ENCODE measurements around the gene AQP2. TPM values are rescaled to one million over a fixed set of nuclear protein-coding genes. Genes with fewer than 3 reads are reported as not detected.

Gene AQP2
- total RNA-seq, 2 donors from 2014 or later, result not detected

DNA sequence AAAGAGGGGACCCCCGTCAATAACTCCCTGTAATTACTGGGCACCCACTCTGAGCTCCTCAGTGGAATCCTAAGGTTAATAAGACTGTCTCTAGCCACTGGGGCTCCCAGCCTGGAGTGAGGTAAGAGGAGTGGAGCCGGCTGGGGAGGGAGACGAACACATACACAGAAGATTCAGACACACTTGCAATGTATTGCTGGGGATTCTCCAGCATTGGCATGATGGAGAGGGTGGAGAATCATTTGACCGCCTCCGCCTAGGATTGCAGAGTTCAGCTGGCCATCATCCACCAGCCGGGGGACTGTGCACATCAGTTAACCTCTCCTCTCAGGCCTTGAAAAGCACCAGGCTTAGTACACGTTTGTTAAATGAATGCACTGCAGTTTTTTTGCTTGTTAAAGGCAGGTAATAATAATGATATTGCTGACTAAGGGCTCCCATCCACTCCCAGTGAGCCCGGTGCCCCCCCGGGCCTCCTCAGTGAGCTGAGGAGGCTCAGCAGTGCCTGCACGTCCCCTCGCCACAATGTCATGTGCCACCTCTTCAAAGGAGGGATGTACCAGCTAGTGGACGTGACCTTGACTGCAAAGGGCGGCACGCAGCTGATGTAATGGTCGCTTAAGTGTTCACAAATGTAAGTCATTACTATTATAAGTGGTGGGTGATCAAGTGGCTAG is 26.5 kb upstream of the AQP2 start:
- no peaks in the 10 kb centered on the region for H3K36me3 Mint-ChIP-seq
- no peak for ATAC-seq
- no peak overlapping the region for H3K4me3 Mint-ChIP-seq
- H3K9me3 Mint-ChIP-seq, result no peaks in the 10 kb centered on the region
- H3K27me3 Mint-ChIP-seq, result peaks cover 0 to 15% of the 10 kb centered on the region in 2 donors
- no peaks in the 10 kb centered on the region for H3K4me1 Mint-ChIP-seq (ENCODE audit: low read depth in 2 of 2)
- no peak overlapping the region for H3K27ac Mint-ChIP-seq
- DNase-seq (ENCODE audit: low spot score), result no peak

DNA sequence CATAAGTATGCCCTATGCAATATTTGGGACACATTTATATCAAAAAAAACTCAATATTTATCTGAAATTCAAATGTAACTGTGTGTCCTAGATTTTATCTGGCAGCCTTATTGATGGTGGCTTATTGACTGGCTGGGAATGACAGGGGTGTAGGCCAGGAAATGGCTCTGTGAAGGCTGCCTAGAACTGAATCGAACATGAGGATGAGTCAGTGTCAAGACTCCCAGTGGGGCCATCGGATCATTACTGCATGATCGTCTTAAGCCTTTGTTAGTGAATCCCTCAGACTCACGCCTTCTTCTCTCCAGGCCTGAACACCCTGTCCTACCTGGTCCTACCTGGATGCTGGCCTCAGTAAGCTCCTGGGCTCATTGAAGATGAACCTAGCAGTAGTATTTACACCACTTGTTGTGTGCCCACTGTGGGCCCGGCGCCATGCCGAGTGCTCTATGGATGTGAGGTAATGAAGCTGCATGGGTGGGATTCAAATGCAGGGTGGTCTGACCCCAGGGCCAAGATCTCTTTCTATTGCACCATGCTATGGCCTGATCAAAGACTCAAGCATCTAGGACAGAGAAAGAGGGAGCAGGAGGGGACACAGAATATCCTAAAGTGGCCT is 25.8 kb upstream of the AQP2 start:
- Mint-ChIP-seq H3K27ac (no peak overlapping the region), H3K9me3 (no peaks in the 10 kb centered on the region), H3K4me3 (no peak overlapping the region), H3K4me1 (ENCODE audit: low read depth in 2 of 2) (no peaks in the 10 kb centered on the region), H3K27me3 (peaks cover 3 to 22% of the 10 kb centered on the region in 2 donors), H3K36me3 (no peaks in the 10 kb centered on the region)
- ATAC-seq (no peak), DNase-seq (ENCODE audit: low spot score) (no peak)

DNA sequence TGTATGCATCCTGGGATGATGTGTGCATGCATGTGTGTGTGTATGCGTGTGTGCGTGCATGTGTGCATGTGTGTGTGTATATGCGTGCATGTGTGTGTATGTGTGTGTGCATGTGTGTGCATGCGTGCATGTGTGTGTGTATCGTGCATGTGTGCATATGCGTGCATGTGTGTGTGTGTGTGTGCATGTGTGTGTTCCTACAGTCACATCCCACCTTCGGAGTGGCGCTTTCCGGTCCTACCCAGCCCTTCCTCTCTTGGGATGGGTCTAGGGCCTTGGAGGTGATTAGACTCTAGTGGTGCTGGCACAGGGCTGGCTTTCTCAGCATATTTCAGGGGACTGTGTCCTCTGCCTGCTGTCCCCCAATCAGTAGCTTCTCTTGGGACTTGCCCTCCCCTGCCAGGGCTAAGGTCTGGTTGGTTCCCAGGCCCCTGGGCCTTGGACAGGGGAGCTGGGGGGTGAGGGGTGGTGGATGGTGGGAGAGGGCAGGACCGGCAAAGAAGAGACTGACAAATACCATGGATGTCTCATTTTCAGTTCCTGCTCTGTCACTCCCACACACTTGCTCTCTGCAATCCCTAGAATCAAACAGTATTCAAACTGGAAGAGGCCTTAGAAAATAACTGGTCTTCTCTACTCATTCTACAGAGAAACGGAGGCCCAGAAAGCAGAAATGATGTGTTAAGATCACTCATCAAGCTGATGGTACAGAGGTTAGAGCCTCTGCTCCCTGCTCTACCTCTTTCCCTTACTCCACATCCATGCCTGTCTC is 24.9 kb upstream of the AQP2 start:
- Mint-ChIP-seq H3K27me3 (peaks cover 5 to 26% of the 10 kb centered on the region in 2 donors), H3K9me3 (no peaks in the 10 kb centered on the region), H3K4me3 (no peak overlapping the region), H3K27ac (no peak overlapping the region), H3K36me3 (no peaks in the 10 kb centered on the region), H3K4me1 (ENCODE audit: low read depth in 2 of 2) (no peaks in the 10 kb centered on the region)
- DNase-seq (ENCODE audit: low spot score), result no peak
- peak in 1 of 2 donors; percentile 11 for ATAC-seq

DNA sequence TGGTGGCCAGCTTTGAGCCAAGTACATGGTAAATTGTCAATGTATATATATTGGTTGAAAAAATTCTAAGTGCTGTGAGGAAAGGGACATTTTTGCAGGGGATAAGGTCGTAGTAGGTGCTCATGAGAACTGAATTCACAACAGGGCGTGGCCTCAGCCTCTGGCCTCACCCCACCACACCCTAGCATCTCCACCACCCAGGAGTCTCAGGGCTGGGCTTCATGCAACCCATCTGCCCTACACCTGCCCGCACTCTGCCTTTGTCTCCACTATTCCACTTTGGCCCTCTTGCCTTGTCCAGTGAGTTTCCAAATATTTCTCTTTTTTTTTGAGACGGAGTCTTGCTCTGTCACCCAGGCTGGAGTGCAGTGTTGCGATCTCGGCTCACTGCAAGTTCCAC is 22.1 kb upstream of the AQP2 start:
- Mint-ChIP-seq H3K4me3 (no peak overlapping the region), H3K36me3 (no peaks in the 10 kb centered on the region), H3K9me3 (no peaks in the 10 kb centered on the region), H3K27me3 (peaks cover 5 to 10% of the 10 kb centered on the region in 2 donors), H3K4me1 (ENCODE audit: low read depth in 2 of 2) (no peaks in the 10 kb centered on the region), H3K27ac (no peak overlapping the region)
- DNase-seq (ENCODE audit: low spot score), result no peak
- ATAC-seq, result no peak

DNA sequence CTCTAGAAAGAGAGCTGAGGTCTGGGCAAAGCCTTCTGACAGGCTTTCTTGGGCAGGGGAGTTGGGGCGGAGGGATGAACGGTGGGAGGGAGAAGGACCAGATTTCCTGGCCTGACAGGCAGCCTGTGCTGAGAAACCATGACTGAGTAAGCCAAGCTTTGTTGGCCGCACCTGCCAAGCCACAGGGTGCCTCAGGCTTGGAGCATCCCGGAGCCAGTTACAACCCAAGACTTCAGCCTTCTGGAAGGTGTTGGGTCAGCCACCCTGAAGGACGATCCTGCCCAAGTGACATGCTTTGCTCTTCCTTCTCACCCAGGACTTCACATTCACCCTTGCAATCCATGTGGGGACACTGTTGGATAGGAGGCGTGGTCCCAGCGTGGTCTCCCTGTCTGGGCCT is 21.0 kb upstream of the AQP2 start:
- ATAC-seq, result no peak
- Mint-ChIP-seq H3K27ac (no peak overlapping the region), H3K9me3 (no peaks in the 10 kb centered on the region), H3K27me3 (peaks cover 7 to 14% of the 10 kb centered on the region in 2 donors), H3K4me1 (ENCODE audit: low read depth in 2 of 2) (no peaks in the 10 kb centered on the region), H3K36me3 (no peaks in the 10 kb centered on the region), H3K4me3 (no peak overlapping the region)
- DNase-seq (ENCODE audit: low spot score), result no peak

DNA sequence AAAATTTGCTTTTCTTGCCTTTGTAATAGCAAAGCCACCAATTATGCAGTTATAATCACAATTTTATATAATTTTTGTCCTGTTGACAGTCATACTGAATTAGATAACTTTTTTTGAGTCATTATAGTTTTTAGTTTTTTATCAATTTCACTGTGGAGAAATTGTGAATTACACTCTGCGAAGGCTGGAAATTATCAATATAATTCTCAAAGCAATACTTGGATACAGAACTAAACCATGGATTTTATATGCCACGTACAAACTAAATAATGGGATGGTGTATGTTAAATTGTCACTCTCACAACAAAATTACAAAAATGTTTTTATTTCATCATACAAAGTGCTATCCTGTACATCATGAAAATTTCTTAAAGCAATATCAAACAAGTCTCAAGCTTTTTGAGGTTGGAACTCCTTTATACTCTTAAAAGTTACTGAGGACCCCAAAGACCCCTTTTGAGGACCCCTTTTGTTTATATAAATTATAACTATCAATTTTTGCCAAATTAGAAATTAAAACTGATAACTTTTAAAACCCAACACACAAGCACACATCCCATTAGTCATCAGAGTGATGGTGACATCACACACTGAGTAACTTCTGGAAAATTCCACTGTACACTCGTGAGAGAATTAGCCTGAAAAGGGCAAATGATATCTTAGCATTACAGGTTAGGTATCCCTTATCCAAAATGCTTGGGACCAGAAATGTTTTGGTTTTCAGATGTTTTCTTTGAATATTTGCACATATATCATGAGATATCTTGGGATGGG is 19.8 kb upstream of the AQP2 start:
- H3K36me3 Mint-ChIP-seq, result no peaks in the 10 kb centered on the region
- ATAC-seq, result no peak

DNA sequence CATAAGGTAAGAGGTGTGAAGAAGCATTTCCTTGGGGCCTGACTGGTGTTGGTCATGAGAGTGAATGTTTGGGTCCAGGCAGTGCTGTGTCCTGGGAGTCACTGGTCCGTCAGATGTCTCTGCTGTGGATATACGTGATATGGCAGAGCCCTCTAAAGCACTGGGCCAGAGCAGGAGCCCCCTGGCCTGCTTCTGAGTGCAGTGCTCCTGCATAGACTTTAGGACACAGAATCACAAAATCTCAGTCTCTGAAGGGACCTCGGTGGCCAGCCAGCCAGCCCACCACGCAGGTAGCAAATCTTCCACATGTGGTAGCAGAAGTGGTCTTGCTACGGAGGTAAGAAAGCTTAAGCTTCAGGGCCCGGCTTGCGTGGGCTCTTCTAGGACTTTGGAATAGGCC is 18.5 kb upstream of the AQP2 start:
- no peak for ATAC-seq
- DNase-seq (ENCODE audit: low spot score), result no peak
- no peak overlapping the region for H3K27ac Mint-ChIP-seq
- no peaks in the 10 kb centered on the region for H3K9me3 Mint-ChIP-seq
- H3K4me1 Mint-ChIP-seq (ENCODE audit: low read depth in 2 of 2), result no peaks in the 10 kb centered on the region
- H3K27me3 Mint-ChIP-seq, result peaks cover 12 to 29% of the 10 kb centered on the region in 2 donors
- H3K4me3 Mint-ChIP-seq, result no peak overlapping the region
- no peaks in the 10 kb centered on the region for H3K36me3 Mint-ChIP-seq

More for the DNA sequence above, 19.8 kb upstream of the AQP2 start:
- Mint-ChIP-seq H3K27ac (no peak overlapping the region), H3K4me3 (no peak overlapping the region), H3K9me3 (no peaks in the 10 kb centered on the region), H3K4me1 (ENCODE audit: low read depth in 2 of 2) (no peaks in the 10 kb centered on the region), H3K27me3 (peaks cover 11 to 25% of the 10 kb centered on the region in 2 donors)
- no peak for DNase-seq (ENCODE audit: low spot score)

DNA sequence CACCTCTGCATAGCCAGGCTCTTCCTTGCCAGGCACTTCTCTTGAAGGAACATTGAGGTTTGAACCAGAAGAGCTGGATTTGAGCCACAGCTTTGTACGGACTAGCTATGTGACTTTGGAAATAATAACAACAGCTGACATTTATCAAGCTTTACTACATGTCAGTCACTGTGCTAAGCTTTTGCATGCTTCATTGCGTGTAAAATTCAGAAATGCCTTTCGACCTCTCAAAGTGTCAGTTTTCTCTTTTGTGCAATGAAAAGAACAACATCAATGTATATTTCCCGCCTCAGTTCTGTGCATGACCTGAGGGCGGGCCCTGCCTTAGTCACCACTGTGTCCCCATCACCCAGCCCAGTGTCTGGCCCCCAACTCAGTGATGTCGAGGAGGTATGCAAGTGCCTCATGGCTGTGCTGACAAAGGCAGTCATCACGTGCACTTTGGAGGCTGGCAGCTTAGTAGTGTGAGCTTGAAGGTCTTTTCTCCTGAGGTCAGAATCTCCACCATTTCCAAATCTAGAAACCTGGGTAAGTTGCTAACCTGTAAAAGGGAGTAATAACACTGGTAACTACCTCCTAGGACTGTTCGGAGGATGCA is 17.9 kb upstream of the AQP2 start:
- no peaks in the 10 kb centered on the region for H3K4me1 Mint-ChIP-seq (ENCODE audit: low read depth in 2 of 2)
- ATAC-seq (no peak), DNase-seq (ENCODE audit: low spot score) (no peak)
- H3K36me3 Mint-ChIP-seq, result no peaks in the 10 kb centered on the region
- H3K27ac Mint-ChIP-seq, result no peak overlapping the region
- no peak overlapping the region for H3K4me3 Mint-ChIP-seq
- no peaks in the 10 kb centered on the region for H3K9me3 Mint-ChIP-seq
- peaks cover 12 to 29% of the 10 kb centered on the region in 2 donors for H3K27me3 Mint-ChIP-seq

DNA sequence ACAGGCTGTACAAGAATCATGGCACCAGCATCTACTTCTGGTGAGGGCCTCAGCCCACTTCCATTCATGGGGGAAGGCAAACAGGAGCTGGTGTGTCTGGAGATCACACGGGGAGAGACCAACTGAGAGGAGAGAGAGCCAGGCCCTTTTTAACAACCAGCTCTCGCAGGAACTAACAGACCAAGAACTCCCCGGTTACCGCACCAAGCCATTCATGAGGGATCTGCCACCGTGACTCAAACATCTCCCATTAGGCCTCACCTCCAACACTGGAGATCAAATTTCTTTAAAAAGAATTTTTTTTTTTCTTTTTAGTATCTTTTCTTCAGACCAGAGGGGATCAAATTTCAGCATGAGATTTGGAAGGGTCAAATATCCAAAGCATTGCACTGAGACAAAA is 16.7 kb upstream of the AQP2 start:
- Mint-ChIP-seq H3K4me3 (no peak overlapping the region), H3K27me3 (peaks cover 12 to 29% of the 10 kb centered on the region in 2 donors), H3K27ac (no peak overlapping the region), H3K9me3 (no peaks in the 10 kb centered on the region), H3K36me3 (no peaks in the 10 kb centered on the region), H3K4me1 (ENCODE audit: low read depth in 2 of 2) (no peaks in the 10 kb centered on the region)
- DNase-seq (ENCODE audit: low spot score) (no peak), ATAC-seq (no peak)

DNA sequence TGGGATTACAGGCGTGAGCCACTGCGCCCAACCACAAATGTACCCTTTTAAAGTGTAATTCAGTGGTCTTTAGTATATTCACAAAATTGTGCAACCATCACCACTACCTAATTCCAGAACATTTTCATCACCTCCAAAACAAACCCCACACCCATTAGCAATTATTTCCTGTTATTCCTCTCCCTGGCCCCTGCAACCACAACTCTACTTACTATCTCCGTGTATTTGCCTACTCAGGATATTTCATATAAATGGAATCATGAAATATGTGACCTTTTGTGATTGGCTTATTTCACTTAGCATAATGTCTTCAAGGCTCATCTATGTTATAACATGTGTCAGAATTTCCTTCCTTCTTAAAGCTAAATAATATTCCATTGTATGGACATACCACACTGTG is 16.0 kb upstream of the AQP2 start:
- Mint-ChIP-seq H3K9me3 (no peaks in the 10 kb centered on the region), H3K27me3 (peaks cover 10 to 24% of the 10 kb centered on the region in 2 donors), H3K4me3 (no peak overlapping the region), H3K27ac (no peak overlapping the region), H3K4me1 (ENCODE audit: low read depth in 2 of 2) (no peaks in the 10 kb centered on the region), H3K36me3 (no peaks in the 10 kb centered on the region)
- ATAC-seq (no peak), DNase-seq (ENCODE audit: low spot score) (no peak)

DNA sequence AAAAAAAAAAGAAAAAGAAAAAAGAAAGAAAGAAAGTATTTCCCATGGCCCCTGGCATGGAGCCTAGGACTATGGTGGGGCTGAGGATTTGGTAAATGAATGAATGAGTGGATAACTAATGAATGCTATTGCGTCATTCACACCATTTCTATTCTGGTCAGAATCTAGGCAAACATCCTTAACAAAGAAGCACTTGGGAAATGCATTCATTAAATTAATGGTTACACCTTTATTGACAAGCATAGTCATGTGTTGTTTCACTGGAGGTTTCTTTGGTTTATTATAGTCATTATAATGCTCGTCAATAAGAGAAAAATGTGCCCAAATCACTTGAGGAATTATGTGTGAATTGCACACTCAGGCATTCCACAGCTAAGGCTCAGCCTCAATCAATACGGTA is 13.6 kb upstream of the AQP2 start:
- H3K27ac Mint-ChIP-seq, result no peak overlapping the region
- no peak overlapping the region for H3K4me3 Mint-ChIP-seq
- ATAC-seq, result no peak
- H3K36me3 Mint-ChIP-seq, result no peaks in the 10 kb centered on the region
- DNase-seq (ENCODE audit: low spot score), result no peak
- peaks cover 8 to 18% of the 10 kb centered on the region in 2 donors for H3K27me3 Mint-ChIP-seq
- H3K9me3 Mint-ChIP-seq, result no peaks in the 10 kb centered on the region
- no peaks in the 10 kb centered on the region for H3K4me1 Mint-ChIP-seq (ENCODE audit: low read depth in 2 of 2)

DNA sequence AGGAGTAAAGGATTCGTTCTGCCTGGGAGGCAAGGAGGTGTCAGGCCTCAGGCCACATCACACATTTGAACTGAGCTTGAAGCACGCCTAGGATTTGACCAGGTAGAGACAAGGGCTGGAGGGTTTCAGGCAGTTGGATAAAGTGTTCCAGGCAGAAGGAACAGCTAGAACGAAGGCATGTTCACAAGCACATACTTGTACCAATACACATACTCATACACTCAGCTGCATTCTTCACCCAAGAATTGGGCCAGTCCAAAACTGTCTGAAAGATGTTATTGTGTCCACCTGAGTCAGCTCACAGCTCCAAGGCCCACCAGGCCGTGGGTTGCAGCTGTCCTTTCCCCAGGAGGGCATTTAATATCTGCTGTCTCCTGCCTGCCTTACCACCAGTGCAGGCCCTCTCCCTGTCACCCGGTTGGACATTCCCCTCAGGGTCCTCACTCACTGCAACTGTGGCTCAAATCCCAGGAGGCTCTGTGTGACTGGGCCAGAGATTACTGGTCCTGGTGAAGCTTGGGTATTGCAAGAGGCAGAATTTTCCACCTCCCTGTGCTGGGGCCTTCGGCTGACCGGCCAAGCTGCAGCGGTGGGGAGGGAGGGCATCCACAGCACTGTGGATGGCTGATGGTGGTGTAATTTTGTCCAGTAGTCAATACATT is 12.8 kb upstream of the AQP2 start:
- Mint-ChIP-seq H3K4me1 (ENCODE audit: low read depth in 2 of 2) (no peaks in the 10 kb centered on the region), H3K27me3 (peaks cover 8 to 18% of the 10 kb centered on the region in 2 donors), H3K27ac (no peak overlapping the region), H3K4me3 (no peak overlapping the region), H3K36me3 (no peaks in the 10 kb centered on the region), H3K9me3 (no peaks in the 10 kb centered on the region)
- ATAC-seq (no peak), DNase-seq (ENCODE audit: low spot score) (no peak)

DNA sequence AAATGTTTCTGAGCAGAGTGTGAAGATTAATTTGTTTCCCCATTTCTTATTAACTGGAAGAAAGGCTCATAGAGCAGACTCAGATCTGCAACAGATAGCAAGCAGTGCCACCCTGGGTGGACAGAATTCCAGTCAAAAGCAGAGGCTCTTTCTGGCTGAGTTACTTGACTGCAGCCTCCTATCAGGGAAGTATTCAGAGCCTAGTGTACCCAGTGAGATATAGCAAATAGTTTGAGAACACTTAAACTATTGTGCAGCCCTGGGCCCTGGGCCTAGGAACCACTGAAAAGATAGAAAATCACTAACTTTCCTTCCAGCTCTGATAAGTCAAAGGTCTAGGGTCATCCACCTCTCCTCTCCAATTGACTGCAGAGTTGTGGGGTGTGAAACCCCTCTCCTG is 11.2 kb upstream of the AQP2 start:
- DNase-seq (ENCODE audit: low spot score), result no peak
- Mint-ChIP-seq H3K4me1 (ENCODE audit: low read depth in 2 of 2) (peaks cover 0 to under 1% of the 10 kb centered on the region in 2 donors), H3K9me3 (no peaks in the 10 kb centered on the region), H3K36me3 (no peaks in the 10 kb centered on the region), H3K27ac (no peak overlapping the region), H3K4me3 (no peak overlapping the region), H3K27me3 (peaks cover 8 to 17% of the 10 kb centered on the region in 2 donors)
- ATAC-seq, result no peak
